ENCODE results near the gene GABBR1. TPM values are rescaled to one million over a fixed set of nuclear protein-coding genes. Genes with fewer than 3 reads are reported as not detected.

The GABBR1 gene
- polyA plus RNA-seq, 1 donor (not counting 4 experiments of a cell fraction or from before 2014, with no cell fraction given) = 18.9 TPM

DNA sequence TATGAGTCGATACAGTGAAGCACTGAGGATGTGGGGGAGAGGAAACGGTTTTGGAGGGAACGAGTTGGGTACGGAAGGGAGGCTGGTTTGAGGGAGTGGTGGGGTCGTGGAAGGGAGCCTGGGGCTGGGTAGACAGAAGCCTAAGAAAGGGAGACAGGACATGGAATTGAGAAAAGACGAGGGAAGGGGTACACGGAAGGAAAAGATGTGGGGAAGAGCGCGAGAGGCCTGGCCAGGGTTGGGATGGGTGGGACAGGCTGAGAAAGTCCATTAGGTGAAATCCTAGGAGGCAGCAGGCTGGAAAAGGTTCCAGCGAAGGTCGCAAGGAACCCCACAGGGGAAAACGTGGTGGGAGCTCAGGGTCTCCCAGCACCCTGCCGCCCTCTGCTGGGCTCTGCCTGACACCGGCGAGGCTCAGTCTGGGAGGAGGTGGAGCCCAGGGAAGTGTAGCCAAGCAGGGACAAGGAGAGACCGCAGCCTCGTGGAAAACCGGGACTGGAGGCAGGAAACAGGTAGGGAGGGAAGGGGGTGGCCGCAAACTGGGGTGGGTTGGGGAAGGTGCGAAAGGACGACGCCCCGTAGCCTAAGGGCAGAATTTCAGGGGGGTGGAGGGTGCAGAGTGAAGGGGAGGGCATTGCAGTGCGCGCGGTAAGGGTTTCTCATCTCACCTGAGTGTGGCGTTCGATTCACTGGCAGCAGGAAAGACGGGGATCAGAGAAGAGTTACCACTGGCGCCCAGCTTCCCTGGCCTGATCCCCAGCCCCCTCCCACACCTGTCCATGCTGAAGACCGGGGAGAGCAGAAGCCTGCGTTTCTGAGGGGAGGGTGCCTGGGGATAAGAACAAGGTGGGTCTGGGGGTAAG lies 4.3 kb downstream of the GABBR1 start:
- Histone ChIP-seq H2AFZ (ENCODE audit: control insufficient read depth, low read length) (peak overlapping the region; percentile 75), H3K9ac (ENCODE audit: control insufficient read depth, extremely low read depth, insufficient read depth, low read length) (peak overlapping the region; percentile 52), H3K27me3 (ENCODE audit: control insufficient read depth, extremely low read depth, insufficient read depth, low read length) (no peaks in the 10 kb centered on the region), H3K9me1 (ENCODE audit: control insufficient read depth, extremely low read depth, insufficient read depth, low read length) (no peaks in the 10 kb centered on the region), H4K20me1 (ENCODE audit: control insufficient read depth, extremely low read depth, insufficient read depth, low read length) (no peaks in the 10 kb centered on the region), H3K36me3 (ENCODE audit: control insufficient read depth in 2 of 2, extremely low read depth in 1 of 2, insufficient read depth in 2 of 2, low read length in 2 of 2) (peaks cover 2 to 4% of the 10 kb centered on the region in 2 experiments), H3K4me1 (ENCODE audit: control insufficient read depth, extremely low read depth, insufficient read depth, low read length) (peaks cover 19% of the 10 kb centered on the region), H3K27ac (ENCODE audit: control insufficient read depth, insufficient read depth, low read length) (no peak overlapping the region), H3K4me2 (ENCODE audit: control insufficient read depth, extremely low read depth, insufficient read depth, low read depth, low read length) (peak overlapping the region; percentile 84), H3K9me3 (ENCODE audit: control insufficient read depth, low read depth, low read length) (no peaks in the 10 kb centered on the region), H3K79me2 (ENCODE audit: control insufficient read depth, insufficient read depth, low read length) (peaks cover 4% of the 10 kb centered on the region), H3K4me3 (ENCODE audit: control insufficient read depth in 2 of 3, extremely low read depth in 1 of 3, insufficient read depth in 2 of 3, low read depth in 1 of 3, low read length in 3 of 3) (peak overlapping the region; percentile 32 to 73 (median 51))
- DNase-seq (ENCODE audit: low read depth, low spot score) = peak; percentile 45
- TF ChIP-seq, protein P1, sequence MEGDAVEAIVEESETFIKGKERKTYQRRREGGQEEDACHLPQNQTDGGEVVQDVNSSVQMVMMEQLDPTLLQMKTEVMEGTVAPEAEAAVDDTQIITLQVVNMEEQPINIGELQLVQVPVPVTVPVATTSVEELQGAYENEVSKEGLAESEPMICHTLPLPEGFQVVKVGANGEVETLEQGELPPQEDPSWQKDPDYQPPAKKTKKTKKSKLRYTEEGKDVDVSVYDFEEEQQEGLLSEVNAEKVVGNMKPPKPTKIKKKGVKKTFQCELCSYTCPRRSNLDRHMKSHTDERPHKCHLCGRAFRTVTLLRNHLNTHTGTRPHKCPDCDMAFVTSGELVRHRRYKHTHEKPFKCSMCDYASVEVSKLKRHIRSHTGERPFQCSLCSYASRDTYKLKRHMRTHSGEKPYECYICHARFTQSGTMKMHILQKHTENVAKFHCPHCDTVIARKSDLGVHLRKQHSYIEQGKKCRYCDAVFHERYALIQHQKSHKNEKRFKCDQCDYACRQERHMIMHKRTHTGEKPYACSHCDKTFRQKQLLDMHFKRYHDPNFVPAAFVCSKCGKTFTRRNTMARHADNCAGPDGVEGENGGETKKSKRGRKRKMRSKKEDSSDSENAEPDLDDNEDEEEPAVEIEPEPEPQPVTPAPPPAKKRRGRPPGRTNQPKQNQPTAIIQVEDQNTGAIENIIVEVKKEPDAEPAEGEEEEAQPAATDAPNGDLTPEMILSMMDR (optimal IDR thresholded peaks at IDR 0.05 in 1 of 3, IDR thresholded peaks at IDR 0.05 in 1 of 3, conservative IDR thresholded peaks at IDR 0.05 in 1 of 3; ENCODE audit: extremely low read depth in 1 of 3, insufficient read depth in 2 of 3, low read length in 3 of 3) = peak; percentile 53 to 91 (median 79)
- TF ChIP-seq EZH2 (IDR thresholded peaks at IDR 0.05; ENCODE audit: low read length) = no peak
- peak; percentile 88 for FAIRE-seq
- dilution Hi-C loops (cut with MboI; ENCODE audit: extremely low pct_ligation_motif_present, low sequenced_read_pairs) = no loop called here

DNA sequence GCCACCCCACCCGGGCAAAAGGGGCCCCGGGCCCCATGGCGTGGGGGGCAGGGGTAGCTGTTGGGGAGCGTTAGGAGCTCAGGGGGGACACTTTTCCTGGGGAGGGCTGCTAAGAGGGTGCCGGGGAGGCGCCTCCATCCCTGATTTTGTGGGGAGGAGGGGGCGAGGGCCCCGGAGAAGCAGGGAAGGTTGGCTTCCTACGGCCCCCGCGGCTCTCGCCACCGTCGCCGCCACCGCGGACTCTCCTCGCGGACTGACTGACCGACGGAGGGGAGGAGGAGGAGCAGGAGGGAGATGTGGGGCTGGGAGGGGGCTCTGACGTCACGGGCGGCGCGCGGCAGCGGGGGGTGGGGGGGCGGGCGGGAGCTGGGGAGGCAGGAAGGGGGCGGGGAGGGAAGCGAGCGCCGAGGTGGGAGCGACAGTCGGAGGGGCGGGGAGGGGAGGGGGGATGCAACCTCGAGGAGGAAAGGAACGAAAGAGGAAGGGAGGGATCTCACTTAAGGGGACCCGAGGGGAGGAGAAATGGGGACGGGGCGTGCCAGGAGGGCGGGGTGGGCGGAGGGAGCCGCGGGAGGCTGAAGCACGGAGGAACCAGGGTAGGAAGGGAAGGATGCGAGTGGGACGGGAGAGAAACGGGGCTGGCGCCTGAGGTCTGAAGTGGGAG lies 5.1 kb downstream of the GABBR1 start:
- H3K4me1 ChIP-seq (ENCODE audit: control insufficient read depth, extremely low read depth, insufficient read depth, low read length) = peaks cover 15% of the 10 kb centered on the region
- H3K36me3 ChIP-seq (ENCODE audit: control insufficient read depth in 2 of 2, extremely low read depth in 1 of 2, insufficient read depth in 2 of 2, low read length in 2 of 2) = peaks cover 9% of the 10 kb centered on the region in 2 experiments
- H3K79me2 ChIP-seq (ENCODE audit: control insufficient read depth, insufficient read depth, low read length) = peaks cover 4% of the 10 kb centered on the region
- H3K9me1 ChIP-seq (ENCODE audit: control insufficient read depth, extremely low read depth, insufficient read depth, low read length) = no peaks in the 10 kb centered on the region
- no peak for DNase-seq (ENCODE audit: low read depth, low spot score)
- H3K27me3 ChIP-seq (ENCODE audit: control insufficient read depth, extremely low read depth, insufficient read depth, low read length) = no peaks in the 10 kb centered on the region
- H3K27ac ChIP-seq (ENCODE audit: control insufficient read depth, insufficient read depth, low read length) = no peak overlapping the region
- H2AFZ ChIP-seq (ENCODE audit: control insufficient read depth, low read length) = peak overlapping the region; percentile 75
- no peak for FAIRE-seq
- H3K4me3 ChIP-seq (ENCODE audit: control insufficient read depth in 2 of 3, extremely low read depth in 1 of 3, insufficient read depth in 2 of 3, low read depth in 1 of 3, low read length in 3 of 3) = peak overlapping the region; percentile 32 to 73 (median 51)
- no peak for TF ChIP-seq EZH2 (IDR thresholded peaks at IDR 0.05; ENCODE audit: low read length)
- TF ChIP-seq, protein P1 (optimal IDR thresholded peaks at IDR 0.05 in 1 of 3, IDR thresholded peaks at IDR 0.05 in 1 of 3, conservative IDR thresholded peaks at IDR 0.05 in 1 of 3; ENCODE audit: extremely low read depth in 1 of 3, insufficient read depth in 2 of 3, low read length in 3 of 3) = no peak
- dilution Hi-C loops (cut with MboI; ENCODE audit: extremely low pct_ligation_motif_present, low sequenced_read_pairs) = no loop called here
- H3K4me2 ChIP-seq (ENCODE audit: control insufficient read depth, extremely low read depth, insufficient read depth, low read depth, low read length) = peak overlapping the region; percentile 84
- no peaks in the 10 kb centered on the region for H3K9me3 ChIP-seq (ENCODE audit: control insufficient read depth, low read depth, low read length)
- no peaks in the 10 kb centered on the region for H4K20me1 ChIP-seq (ENCODE audit: control insufficient read depth, extremely low read depth, insufficient read depth, low read length)
- H3K9ac ChIP-seq (ENCODE audit: control insufficient read depth, extremely low read depth, insufficient read depth, low read length) = peak overlapping the region; percentile 52

Data from keratinocyte (primary cell).